Stimulated activated naive CD8-positive, alpha-beta T cell treated with anti-CD3 and anti-CD28 coated beads, Interleukin-15, amount 100 ng/mL, for 72 hours (primary cell): ENCODE results near the gene ITIH4.
A peak's percentile ranks its signal among the peaks of the same experiment; 100 is the strongest.

ENCODE experiments used
- ATAC-seq: fragments of 150-1000 bp; cut with Tn5 transposase; 2 replicates; pipeline ENCODE4 v1.10.0; 2021; ENCODE audit warnings: mild to moderate bottlenecking, moderate library complexity
- DNase-seq, 2 donors: peaks; one replicate each; pipeline ENCODE4 v3.0.0; 2021 to 2022
- H3K27ac Mint-ChIP-seq, 2 donors: one replicate each; pipeline ENCODE4 v1.8.0; 2022; ENCODE audit warnings: mild to moderate bottlenecking in 2 of 2, mixed read lengths in 2 of 2, moderate library complexity in 2 of 2
- H3K27me3 Mint-ChIP-seq: one replicate; pipeline ENCODE4 v1.8.0; 2022; ENCODE audit warnings: mixed read lengths
- H3K4me1 Mint-ChIP-seq: one replicate; pipeline ENCODE4 v1.8.0; 2022; ENCODE audit warnings: mild to moderate bottlenecking, mixed read lengths
- H3K4me3 Mint-ChIP-seq, 2 donors: one replicate each; pipeline ENCODE4 v1.8.0; 2022; ENCODE audit warnings: mild to moderate bottlenecking in 2 of 2, mixed read lengths in 2 of 2, moderate library complexity in 1 of 2
- H3K9me3 Mint-ChIP-seq, 2 donors: one replicate each; pipeline ENCODE4 v1.8.0; 2022; ENCODE audit warnings: mixed read lengths in 2 of 2

Gene ITIH4

GRCh38 chr3:52788890-52789745 is 41.4 kb downstream of the ITIH4 start:
- no peaks in the 10 kb centered on the region for H3K4me1 Mint-ChIP-seq
- no peaks in the 10 kb centered on the region for H3K27me3 Mint-ChIP-seq
- H3K27ac Mint-ChIP-seq: peak overlapping the region in 1 of 2 donors; percentile 72
- H3K9me3 Mint-ChIP-seq: no peaks in the 10 kb centered on the region
- H3K4me3 Mint-ChIP-seq: no peak overlapping the region
- ATAC-seq: no peak
- no peak for DNase-seq

- Mint-ChIP-seq H3K27ac (no peak overlapping the region), H3K4me1 (no peaks in the 10 kb centered on the region), H3K27me3 (no peaks in the 10 kb centered on the region), H3K9me3 (no peaks in the 10 kb centered on the region), H3K4me3 (no peak overlapping the region)
- no peak for DNase-seq
- no peak for ATAC-seq
Measured at GRCh38 chr3:52787672-52788625, 42.5 kb downstream of the ITIH4 start.

- no peaks in the 10 kb centered on the region for H3K4me1 Mint-ChIP-seq
- ATAC-seq (no peak), DNase-seq (no peak)
- H3K27me3 Mint-ChIP-seq: no peaks in the 10 kb centered on the region
- no peaks in the 10 kb centered on the region for H3K9me3 Mint-ChIP-seq
- no peak overlapping the region for H3K27ac Mint-ChIP-seq
- no peak overlapping the region for H3K4me3 Mint-ChIP-seq
Measured at GRCh38 chr3:52787246-52787645, 43.2 kb downstream of the ITIH4 start.

DNA sequence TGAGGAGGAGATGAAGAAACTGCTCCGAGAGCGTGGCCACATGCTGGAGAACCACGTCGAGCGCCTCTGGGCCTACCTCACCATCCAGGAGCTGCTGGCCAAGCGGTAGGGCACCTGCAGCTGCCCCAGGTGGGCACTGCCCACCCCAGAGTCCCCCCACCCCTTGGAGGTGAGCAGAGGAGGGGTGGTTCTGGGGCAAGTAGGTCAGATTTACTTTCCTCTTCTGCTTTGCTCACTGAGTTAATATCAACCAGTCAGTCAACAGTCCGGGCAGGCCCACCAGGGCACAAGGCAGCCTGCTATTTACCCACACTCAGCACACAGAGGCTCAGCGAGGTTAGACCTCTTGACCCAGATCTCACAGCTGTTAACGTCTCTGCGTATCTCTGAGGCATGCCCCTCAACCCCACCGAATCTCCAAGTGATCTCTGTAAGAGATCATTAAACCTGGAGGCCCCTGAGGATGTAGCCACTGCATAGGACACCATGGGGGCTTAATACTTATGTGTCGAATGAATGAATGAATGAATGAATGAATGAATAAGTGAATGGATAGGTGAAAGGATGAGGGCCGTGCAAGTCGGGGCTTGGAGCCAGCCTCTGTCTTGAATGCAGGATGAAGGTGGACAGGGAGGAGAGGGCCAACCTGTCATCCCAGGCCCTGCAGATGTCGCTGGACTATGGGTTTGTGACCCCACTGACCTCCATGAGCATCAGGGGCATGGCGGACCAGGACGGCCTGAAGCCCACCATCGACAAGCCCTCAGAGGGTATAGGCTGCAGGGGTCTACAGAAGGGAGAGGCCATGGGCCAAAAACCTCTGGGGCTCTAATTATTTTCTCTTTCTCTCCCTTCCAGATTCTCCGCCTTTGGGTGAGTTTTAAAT is 43.9 kb downstream of the ITIH4 start:
- ATAC-seq: no peak
- no peak overlapping the region for H3K27ac Mint-ChIP-seq

DNA sequence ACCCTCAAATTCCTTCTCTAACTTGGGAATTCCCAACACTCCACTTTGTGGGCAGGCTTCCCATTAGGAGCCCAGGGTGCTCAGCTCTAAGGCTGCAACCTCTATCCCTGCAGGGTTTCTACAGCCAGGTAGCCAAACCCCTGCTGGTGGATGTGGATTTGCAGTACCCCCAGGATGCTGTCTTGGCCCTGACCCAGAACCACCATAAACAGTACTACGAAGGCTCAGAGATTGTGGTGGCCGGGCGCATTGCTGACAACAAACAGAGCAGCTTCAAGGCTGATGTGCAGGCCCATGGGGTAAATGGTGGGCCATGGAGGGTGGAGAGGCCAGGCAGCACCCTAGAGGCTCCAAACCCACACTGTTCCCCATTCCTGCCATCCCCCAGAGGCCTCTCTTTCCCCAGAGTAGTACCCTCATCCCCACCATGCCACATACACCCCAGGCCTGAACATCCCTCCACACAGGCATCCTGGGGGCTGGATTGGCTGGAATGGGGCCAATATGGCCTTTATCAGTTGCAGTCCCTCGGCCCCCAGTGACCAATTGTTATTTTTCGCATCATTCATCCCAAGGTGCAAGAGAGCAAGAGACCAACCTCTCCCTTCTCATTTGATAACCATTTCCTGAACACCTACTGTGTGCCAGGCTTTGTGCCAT is 45.4 kb downstream of the ITIH4 start:
- H3K9me3 Mint-ChIP-seq: no peaks in the 10 kb centered on the region
- no peaks in the 10 kb centered on the region for H3K4me1 Mint-ChIP-seq
- H3K27me3 Mint-ChIP-seq: peaks cover 14% of the 10 kb centered on the region
- ATAC-seq (no peak), DNase-seq (no peak)
- no peak overlapping the region for H3K27ac Mint-ChIP-seq
- no peak overlapping the region for H3K4me3 Mint-ChIP-seq

More for the DNA sequence above, 43.9 kb downstream of the ITIH4 start:
- no peaks in the 10 kb centered on the region for H3K4me1 Mint-ChIP-seq
- no peaks in the 10 kb centered on the region for H3K9me3 Mint-ChIP-seq
- no peak overlapping the region for H3K4me3 Mint-ChIP-seq
- no peak for DNase-seq
- peaks cover 6% of the 10 kb centered on the region for H3K27me3 Mint-ChIP-seq

GRCh38 chr3:52784021-52784621 is 46.4 kb downstream of the ITIH4 start:
- H3K9me3 Mint-ChIP-seq: no peaks in the 10 kb centered on the region
- no peak for ATAC-seq
- H3K4me1 Mint-ChIP-seq: no peaks in the 10 kb centered on the region
- no peak overlapping the region for H3K27ac Mint-ChIP-seq
- H3K27me3 Mint-ChIP-seq: peaks cover 14% of the 10 kb centered on the region
- H3K4me3 Mint-ChIP-seq: no peak overlapping the region
- no peak for DNase-seq

GRCh38 chr3:52783211-52783555 is 47.3 kb downstream of the ITIH4 start:
- ATAC-seq: no peak
- Mint-ChIP-seq H3K27me3 (peaks cover 14% of the 10 kb centered on the region), H3K4me3 (no peak overlapping the region), H3K27ac (no peak overlapping the region), H3K4me1 (no peaks in the 10 kb centered on the region), H3K9me3 (no peaks in the 10 kb centered on the region)
- no peak for DNase-seq

GRCh38 chr3:52782412-52783210 is 47.9 kb downstream of the ITIH4 start:
- DNase-seq: no peak
- no peaks in the 10 kb centered on the region for H3K4me1 Mint-ChIP-seq
- no peaks in the 10 kb centered on the region for H3K9me3 Mint-ChIP-seq
- H3K27ac Mint-ChIP-seq: no peak overlapping the region
- H3K27me3 Mint-ChIP-seq: peaks cover 14% of the 10 kb centered on the region
- no peak overlapping the region for H3K4me3 Mint-ChIP-seq
- ATAC-seq: no peak

DNA sequence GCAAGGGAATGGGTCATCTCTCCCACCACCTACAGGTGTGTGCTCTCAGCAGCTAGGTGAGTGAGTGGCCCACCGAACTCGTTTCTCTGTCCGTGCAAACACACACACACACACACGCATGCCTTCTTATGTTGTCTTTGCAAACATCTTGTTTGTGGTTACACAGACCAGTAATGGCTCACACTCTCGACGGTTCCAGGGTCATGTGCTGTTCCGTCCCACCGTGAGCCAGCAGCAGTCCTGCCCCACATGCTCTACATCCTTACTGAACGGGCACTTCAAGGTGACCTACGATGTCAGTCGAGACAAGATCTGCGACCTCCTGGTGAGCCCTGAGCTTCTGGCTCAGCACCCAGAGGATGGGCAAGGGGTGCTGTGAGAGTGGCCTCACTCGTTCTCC is 48.7 kb downstream of the ITIH4 start:
- Mint-ChIP-seq H3K9me3 (no peaks in the 10 kb centered on the region), H3K4me3 (no peak overlapping the region), H3K27ac (no peak overlapping the region), H3K27me3 (peaks cover 14% of the 10 kb centered on the region), H3K4me1 (no peaks in the 10 kb centered on the region)
- ATAC-seq: no peak
- DNase-seq: no peak

- ATAC-seq: no peak
- Mint-ChIP-seq H3K27ac (no peak overlapping the region), H3K27me3 (peaks cover 14% of the 10 kb centered on the region)
Measured at GRCh38 chr3:52779837-52780585, 50.5 kb downstream of the ITIH4 start.

GRCh38 chr3:52779011-52779836 is 51.2 kb downstream of the ITIH4 start:
- DNase-seq (no peak), ATAC-seq (no peak)
- Mint-ChIP-seq H3K4me1 (no peaks in the 10 kb centered on the region), H3K4me3 (no peak overlapping the region), H3K27ac (no peak overlapping the region), H3K27me3 (peaks cover 14% of the 10 kb centered on the region), H3K9me3 (no peaks in the 10 kb centered on the region)

More at GRCh38 chr3:52779837-52780585, 50.5 kb downstream of the ITIH4 start:
- Mint-ChIP-seq H3K4me1 (no peaks in the 10 kb centered on the region), H3K4me3 (no peak overlapping the region), H3K9me3 (no peaks in the 10 kb centered on the region)
- DNase-seq: no peak

- H3K4me3 Mint-ChIP-seq: no peak overlapping the region
- DNase-seq: no peak
- H3K27me3 Mint-ChIP-seq: peaks cover 14% of the 10 kb centered on the region
Measured at GRCh38 chr3:52777959-52778805, 52.3 kb downstream of the ITIH4 start.

More at GRCh38 chr3:52777959-52778805, 52.3 kb downstream of the ITIH4 start:
- no peaks in the 10 kb centered on the region for H3K4me1 Mint-ChIP-seq
- no peak for ATAC-seq
- no peak overlapping the region for H3K27ac Mint-ChIP-seq
- H3K9me3 Mint-ChIP-seq: no peaks in the 10 kb centered on the region
